HL-60 (cell line): Measurements from ENCODE around the gene FGD3.

ENCODE experiments used
- DNase-seq, 2 experiments: peaks; one replicate each; pipeline ENCODE4 v3.0.0-alpha.2; 2010 to 2020; ENCODE audit warnings: low read depth in 1 of 2, low spot score in 1 of 2
- H3K27ac ChIP-seq: fragments of 250-450 bp; sonication (Bioruptor Pico); replicated peaks from 2 replicates; pipeline ENCODE4 v1.5.1; 2020; ENCODE audit warnings: mild to moderate bottlenecking, moderate library complexity
- H3K27me3 ChIP-seq: fragments of 250-450 bp; sonication (Bioruptor Pico); 2 replicates; pipeline ENCODE4 v1.5.1; 2021; ENCODE audit warnings: mild to moderate bottlenecking, moderate library complexity; ENCODE audit not compliant: insufficient read depth, poor library complexity, severe bottlenecking
- H3K4me3 ChIP-seq: replicated peaks from 2 replicates; pipeline ENCODE4 v1.5.1; 2011; ENCODE audit warnings: mild to moderate bottlenecking, control low read depth, low read length; ENCODE audit not compliant: insufficient read depth
- CTCF ChIP-seq: IDR thresholded peaks from one replicate; pipeline ENCODE4 v1.5.1; 2011; ENCODE audit warnings: low read length, control low read depth, inconsistent platforms; ENCODE audit not compliant: insufficient read depth
- GABPA ChIP-seq: IDR thresholded peaks from 2 replicates; pipeline ENCODE4 v1.6.1; 2012; ENCODE audit warnings: low read depth
- POLR2AphosphoS5 ChIP-seq: IDR thresholded peaks from 2 replicates; pipeline ENCODE4 v1.6.1; 2012; ENCODE audit warnings: low read depth
- REST ChIP-seq: IDR thresholded peaks from 2 replicates; pipeline ENCODE4 v1.6.1; 2012; ENCODE audit warnings: low read depth; ENCODE audit not compliant: insufficient replicate concordance
- SPI1 ChIP-seq: IDR thresholded peaks from 2 replicates; pipeline ENCODE4 v1.6.1; 2012; ENCODE audit warnings: low read depth, mild to moderate bottlenecking, borderline replicate concordance

Gene FGD3

GRCh38 chr9:92965061-92965758 lies 17.9 kb downstream of the FGD3 start:
- H3K4me3 ChIP-seq, result peak overlapping the region; percentile 62
- peak in 1 of 2 experiments; percentile 76 for DNase-seq
- H3K27me3 ChIP-seq, result no peaks in the 10 kb centered on the region
- TF ChIP-seq SPI1, result peak; percentile 85
- TF ChIP-seq CTCF, result no peak
- TF ChIP-seq POLR2AphosphoS5, result peak; percentile 62; the same call in 1 of the 2 replicates
- no peak for TF ChIP-seq REST
- no peak for TF ChIP-seq GABPA
- peak overlapping the region; percentile 77 for H3K27ac ChIP-seq

- H3K4me3 ChIP-seq, result peak overlapping the region; percentile 62
- peak overlapping the region; percentile 77 for H3K27ac ChIP-seq
- no peak for DNase-seq
- no peaks in the 10 kb centered on the region for H3K27me3 ChIP-seq
- TF ChIP-seq SPI1 (no peak), GABPA (no peak), CTCF (no peak), POLR2AphosphoS5 (no peak), REST (no peak)
These were observed 18.6 kb downstream of the FGD3 start for GRCh38 chr9:92965759-92966517.

GRCh38 chr9:92966518-92966800 lies 19.1 kb downstream of the FGD3 start:
- no peak overlapping the region for H3K4me3 ChIP-seq
- no peaks in the 10 kb centered on the region for H3K27me3 ChIP-seq
- no peak for DNase-seq
- TF ChIP-seq CTCF (no peak), POLR2AphosphoS5 (no peak), REST (no peak), GABPA (no peak), SPI1 (no peak)
- H3K27ac ChIP-seq, result no peak overlapping the region
